ENCODE data around the gene LAMA2.

DNA sequence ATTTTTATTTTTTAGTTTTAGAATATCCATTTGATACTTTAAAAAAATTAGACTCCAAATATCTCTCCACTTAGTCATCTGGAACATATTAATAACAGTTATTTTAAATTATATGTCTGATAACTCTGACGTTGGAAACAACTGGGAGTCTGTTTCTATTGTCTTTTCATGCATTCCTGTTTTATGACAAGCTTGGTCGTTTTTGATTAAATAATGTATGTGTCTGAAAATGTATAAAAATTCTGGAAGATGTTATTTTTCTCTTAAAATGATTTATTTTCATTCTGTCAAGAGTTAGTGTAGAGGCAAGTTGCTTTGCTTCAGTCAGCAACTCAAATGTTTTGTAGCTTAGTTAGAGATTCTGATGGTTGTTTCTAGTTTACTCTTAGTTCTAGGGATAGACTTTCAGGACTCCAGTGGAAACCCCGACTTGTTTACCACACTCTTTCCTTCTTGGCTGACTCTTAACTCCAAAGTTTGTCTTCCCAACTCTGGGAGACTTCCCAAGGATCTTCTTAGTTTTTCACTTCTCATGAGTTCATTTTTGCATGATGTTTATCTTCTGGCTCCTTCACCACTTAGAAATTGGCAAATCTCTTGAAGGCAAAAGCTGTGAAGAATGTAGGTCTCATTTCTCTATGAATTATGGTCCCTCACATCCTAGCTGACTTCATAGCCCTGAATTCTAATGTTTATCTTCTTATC, 190.9 kb downstream of the LAMA2 start:
- TF ChIP-seq, protein P1, sequence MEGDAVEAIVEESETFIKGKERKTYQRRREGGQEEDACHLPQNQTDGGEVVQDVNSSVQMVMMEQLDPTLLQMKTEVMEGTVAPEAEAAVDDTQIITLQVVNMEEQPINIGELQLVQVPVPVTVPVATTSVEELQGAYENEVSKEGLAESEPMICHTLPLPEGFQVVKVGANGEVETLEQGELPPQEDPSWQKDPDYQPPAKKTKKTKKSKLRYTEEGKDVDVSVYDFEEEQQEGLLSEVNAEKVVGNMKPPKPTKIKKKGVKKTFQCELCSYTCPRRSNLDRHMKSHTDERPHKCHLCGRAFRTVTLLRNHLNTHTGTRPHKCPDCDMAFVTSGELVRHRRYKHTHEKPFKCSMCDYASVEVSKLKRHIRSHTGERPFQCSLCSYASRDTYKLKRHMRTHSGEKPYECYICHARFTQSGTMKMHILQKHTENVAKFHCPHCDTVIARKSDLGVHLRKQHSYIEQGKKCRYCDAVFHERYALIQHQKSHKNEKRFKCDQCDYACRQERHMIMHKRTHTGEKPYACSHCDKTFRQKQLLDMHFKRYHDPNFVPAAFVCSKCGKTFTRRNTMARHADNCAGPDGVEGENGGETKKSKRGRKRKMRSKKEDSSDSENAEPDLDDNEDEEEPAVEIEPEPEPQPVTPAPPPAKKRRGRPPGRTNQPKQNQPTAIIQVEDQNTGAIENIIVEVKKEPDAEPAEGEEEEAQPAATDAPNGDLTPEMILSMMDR (IDR thresholded peaks at IDR 0.05; ENCODE audit: low read length) = no peak
- TF ChIP-seq EZH2 (IDR thresholded peaks at IDR 0.05; ENCODE audit: borderline replicate concordance, low read length) = no peak
